Endothelial cell of umbilical vein (primary cell): ENCODE results near the gene GAK. TPM values are rescaled to one million over a fixed set of nuclear protein-coding genes. Genes with fewer than 3 reads are reported as not detected.

Source experiments
- BruUV-seq: library from RNA; stranded (reverse); fragments of 400-500 nt; replicated peaks from 2 replicates; lab custom pipeline; 2021; lab: Mats Ljungman, UMichigan
- CTCF ChIA-PET: fragments of 300-600, 350-600 bp; sonication (Branson Sonifier 250); formaldehyde crosslinking; loops from one replicate; lab custom pipeline; 2021; ENCODE audit warnings: antibody characterized with exemption, inconsistent platforms; lab: Charles Lee
- POLR2A ChIA-PET: fragments of 300-600, 350-600 bp; sonication (Branson Sonifier 250); formaldehyde crosslinking; loops from one replicate; lab custom pipeline; 2021; ENCODE audit warnings: antibody characterized with exemption, inconsistent platforms; lab: Charles Lee
- DNase-seq: peaks from one replicate; pipeline ENCODE4 v3.0.0-alpha.2; 2011; ENCODE audit warnings: low read depth, low spot score
- FAIRE-seq: peaks from 2 replicates; lab custom pipeline; 2011; peaks lifted over from hg19 to GRCh38; lab: Jason Lieb, UNC
- H2AFZ ChIP-seq: 2 replicates; pipeline ENCODE4 v1.6.0; 2012; ENCODE audit warnings: low read depth, low read length, control low read depth, inconsistent platforms
- H3K27ac ChIP-seq: 2 replicates; pipeline ENCODE4 v1.5.1; 2011; ENCODE audit warnings: low read depth, mild to moderate bottlenecking, control low read depth, low read length, moderate library complexity; ENCODE audit not compliant: insufficient read depth
- H3K27me3 ChIP-seq, 2 experiments: 2 replicates each; pipeline versions ENCODE4 v1.6.0 to v1.6.1; 2011; ENCODE audit warnings: low read length in 2 of 2, mixed read lengths in 1 of 2; ENCODE audit not compliant: control insufficient read depth in 2 of 2, insufficient read depth in 2 of 2
- H3K36me3 ChIP-seq, 2 experiments: 2 replicates in 1 of 2; 3 replicates in 1 of 2; pipeline ENCODE4 v1.5.1; 2011; ENCODE audit warnings: low read length in 2 of 2, mild to moderate bottlenecking in 1 of 2, moderate library complexity in 1 of 2; ENCODE audit not compliant: control insufficient read depth in 2 of 2, insufficient read depth in 2 of 2; ENCODE audit errors: extremely low read depth in 1 of 2
- H3K4me1 ChIP-seq: 3 replicates; pipeline ENCODE4 v1.5.1; 2011; ENCODE audit warnings: mild to moderate bottlenecking, low read length; ENCODE audit not compliant: control insufficient read depth, insufficient read depth; ENCODE audit errors: extremely low read depth
- H3K4me2 ChIP-seq: 2 replicates; pipeline ENCODE4 v1.6.1; 2011; ENCODE audit warnings: low read length, control low read depth, mixed read lengths; ENCODE audit not compliant: insufficient read depth
- H3K4me3 ChIP-seq, 3 experiments: fragments of 200-600 bp in 1 of 3; sonication (generic), shearing (Covaris generic) in 1 of 3; replicated peaks in 1 of 3; 2 replicates each; pipeline ENCODE4 v1.5.1; 2011 to 2016; ENCODE audit warnings: control low read depth in 3 of 3, low read length in 3 of 3, mild to moderate bottlenecking in 2 of 3, inconsistent platforms in 1 of 3, low read depth in 1 of 3, moderate library complexity in 1 of 3; ENCODE audit not compliant: insufficient read depth in 1 of 3
- H3K79me2 ChIP-seq: 2 replicates; pipeline ENCODE4 v1.6.0; 2012; ENCODE audit warnings: low read length, inconsistent platforms; ENCODE audit not compliant: control insufficient read depth, insufficient read depth
- H3K9ac ChIP-seq: replicated peaks from 2 replicates; pipeline ENCODE3; 2011; ENCODE audit warnings: low read length, control low read depth; ENCODE audit not compliant: insufficient read depth; ENCODE audit errors: extremely low read depth
- H3K9me1 ChIP-seq: replicated peaks from 3 replicates; pipeline ENCODE4 v1.6.0; 2011; ENCODE audit warnings: mild to moderate bottlenecking, low read length; ENCODE audit not compliant: control insufficient read depth, insufficient read depth; ENCODE audit errors: extremely low read depth
- H3K9me3 ChIP-seq: replicated peaks from 2 replicates; pipeline ENCODE4 v1.5.1; 2012; ENCODE audit warnings: low read length, inconsistent platforms; ENCODE audit not compliant: control insufficient read depth, insufficient read depth
- H4K20me1 ChIP-seq: replicated peaks from 2 replicates; pipeline ENCODE3; 2011; ENCODE audit warnings: mild to moderate bottlenecking, low read length; ENCODE audit not compliant: control insufficient read depth, insufficient read depth; ENCODE audit errors: extremely low read depth
- CTCF ChIP-seq, 2 donors: IDR thresholded peaks; 1 replicate in 1 of 2; 2 replicates in 1 of 2; pipeline ENCODE4 v1.5.1; 2011; ENCODE audit warnings: low read length in 2 of 2, mild to moderate bottlenecking in 2 of 2, moderate library complexity in 2 of 2, control low read depth in 1 of 2, inconsistent platforms in 1 of 2, low read depth in 1 of 2; ENCODE audit not compliant: insufficient read depth in 1 of 2; ENCODE audit errors: extremely low read depth in 1 of 2
- EZH2 ChIP-seq: IDR thresholded peaks from 2 replicates; pipeline ENCODE4 v1.6.1; 2012; ENCODE audit warnings: borderline replicate concordance, low read depth, mild to moderate bottlenecking, moderate library complexity, low read length, inconsistent platforms; ENCODE audit not compliant: severe bottlenecking
- FOS ChIP-seq: IDR thresholded peaks from 2 replicates; pipeline ENCODE4 v1.6.1; 2011; ENCODE audit warnings: mild to moderate bottlenecking, low read length, moderate library complexity, borderline replicate concordance; ENCODE audit not compliant: insufficient read depth
- GATA2 ChIP-seq: IDR thresholded peaks from 2 replicates; pipeline ENCODE4 v1.7.0; 2011; ENCODE audit warnings: low read depth, mild to moderate bottlenecking, moderate library complexity, mixed read lengths, low read length; ENCODE audit not compliant: insufficient read length, insufficient read depth
- JUN ChIP-seq: IDR thresholded peaks from 2 replicates; pipeline ENCODE4 v1.6.1; 2011; ENCODE audit warnings: borderline replicate concordance, low read depth; ENCODE audit not compliant: insufficient read length, insufficient read depth
- MAX ChIP-seq: IDR thresholded peaks from 2 replicates; pipeline ENCODE4 v1.6.1; 2011; ENCODE audit not compliant: insufficient read depth, insufficient read length
- MYC ChIP-seq: IDR thresholded peaks from one replicate; pipeline ENCODE4 v1.6.1; 2011; ENCODE audit warnings: mild to moderate bottlenecking, low read depth, low read length
- POLR2A ChIP-seq: IDR thresholded peaks from 2 replicates; pipeline ENCODE4 v1.6.1; 2012; ENCODE audit warnings: low read depth, mild to moderate bottlenecking, control low read depth, low read length
- POLR2AphosphoS5 ChIP-seq: IDR thresholded peaks from 2 replicates; pipeline ENCODE4 v1.6.1; 2012; ENCODE audit warnings: low read depth, mild to moderate bottlenecking, control low read depth, low read length, moderate library complexity; ENCODE audit not compliant: insufficient read depth
- dilution Hi-C: fragments of 300-500 bp; cut with MboI; formaldehyde crosslinking; loops from one replicate; pipeline ENCODE4 v1.15.0; 2019; ENCODE audit warnings: low sequenced_read_pairs; ENCODE audit not compliant: extremely low pct_ligation_motif_present
- intact Hi-C: fragments of 100-400 bp; cut with micrococcal nuclease; formaldehyde crosslinking; loops from one replicate; pipeline ENCODE4 v1.10.0; 2022
- polyA plus RNA-seq, 4 experiments: library from polyadenylated mRNA; depleted of rRNA in 3 of 4; stranded (reverse) in 3 of 4; unstranded in 1 of 4; fragments of >200 nt; gene quantifications; 2 replicates each; pipeline versions ENCODE4 v1.2.1 to v1.2.3, GENCODE V29; 2011 to 2012; ENCODE audit warnings: missing spikeins in 1 of 4
- total RNA-seq: library from RNA; stranded (reverse); gene quantifications from 2 replicates; pipeline ENCODE4 v1.2.3, GENCODE V29; 2021

GAK gene
- total and polyA plus RNA-seq, 2 donors (not counting 3 experiments of a cell fraction or from before 2014, with no cell fraction given): 49.6 to 109 TPM

- TF ChIP-seq EZH2 (no peak), MYC (no peak), POLR2AphosphoS5 (no peak), MAX (no peak), POLR2A (no peak)
- Histone ChIP-seq H3K27ac (no peak overlapping the region), H4K20me1 (no peaks in the 10 kb centered on the region), H3K4me3 (no peak overlapping the region), H3K36me3 (no peaks in the 10 kb centered on the region), H3K4me1 (no peaks in the 10 kb centered on the region), H3K9me1 (no peaks in the 10 kb centered on the region), H2AFZ (no peak overlapping the region), H3K9ac (no peak overlapping the region), H3K27me3 (peaks cover 22 to 24% of the 10 kb centered on the region in 2 experiments), H3K79me2 (no peaks in the 10 kb centered on the region), H3K4me2 (no peak overlapping the region), H3K9me3 (no peaks in the 10 kb centered on the region)
- intact Hi-C loops: no loop called here
- BruUV-seq: no TSS peak
- DNase-seq (no peak), FAIRE-seq (no peak)
- ChIA-PET POLR2A (no interaction called here), CTCF (no interaction called here)
- dilution Hi-C loops: no loop called here
These were observed 109.5 kb downstream of the GAK start for GRCh38 chr4:822361-823175.

GRCh38 chr4:821631-822030, 110.5 kb downstream of the GAK start:
- no peak for FAIRE-seq
- Histone ChIP-seq H3K4me1 (no peaks in the 10 kb centered on the region), H3K9me3 (no peaks in the 10 kb centered on the region), H3K9ac (no peak overlapping the region), H3K4me3 (no peak overlapping the region), H3K79me2 (no peaks in the 10 kb centered on the region), H3K4me2 (no peak overlapping the region), H3K36me3 (no peaks in the 10 kb centered on the region), H3K9me1 (no peaks in the 10 kb centered on the region), H2AFZ (no peak overlapping the region), H3K27me3 (peaks cover 15 to 19% of the 10 kb centered on the region in 2 experiments), H3K27ac (no peak overlapping the region), H4K20me1 (no peaks in the 10 kb centered on the region)
- TF ChIP-seq MYC: no peak
- no peak for TF ChIP-seq POLR2AphosphoS5
- TF ChIP-seq JUN: no peak
- TF ChIP-seq POLR2A: no peak
- no peak for TF ChIP-seq EZH2
- TF ChIP-seq MAX: no peak
- TF ChIP-seq FOS: no peak
- no peak for TF ChIP-seq CTCF (IDR thresholded peaks at IDR 0.05; ENCODE audit: extremely low read depth in 1 of 2, insufficient read depth in 1 of 2, low read depth in 1 of 2, low read length in 2 of 2)
- no peak for TF ChIP-seq GATA2
- no TSS peak for BruUV-seq
- dilution Hi-C loops (no loop called here), intact Hi-C loops (no loop called here)
- ChIA-PET CTCF (no interaction called here), POLR2A (no interaction called here)
- no peak for DNase-seq
